ENCODE results near the gene CCSER1.
"Not testable (repeated sequence)": the region's sequence is repeated elsewhere in the genome, so short reads cannot be mapped to it uniquely, and the experiment has no call there.

The CCSER1 gene

GRCh38 chr4:90317785-90318184 lies 190.6 kb downstream of the CCSER1 start:
- Histone ChIP-seq H3K9me3 (ENCODE audit: control insufficient read depth, low read depth, low read length) (no peaks in the 10 kb centered on the region), H3K4me3 (ENCODE audit: low read length) (no peak overlapping the region), H3K27me3 (ENCODE audit: control insufficient read depth, insufficient read depth, low read length) (no peaks in the 10 kb centered on the region), H3K36me3 (ENCODE audit: control insufficient read depth, low read depth, low read length) (no peaks in the 10 kb centered on the region), H3K9ac (ENCODE audit: low read length) (no peak overlapping the region), H3K27ac (ENCODE audit: low read length) (no peak overlapping the region), H3K4me1 (ENCODE audit: control insufficient read depth, low read depth, low read length) (no peaks in the 10 kb centered on the region)

- Histone ChIP-seq H3K27me3 (ENCODE audit: control insufficient read depth, insufficient read depth, low read length) (no peaks in the 10 kb centered on the region), H3K9me3 (ENCODE audit: control insufficient read depth, low read depth, low read length) (no peaks in the 10 kb centered on the region), H3K4me3 (ENCODE audit: low read length) (no peak overlapping the region), H3K27ac (ENCODE audit: low read length) (no peak overlapping the region), H3K9ac (ENCODE audit: low read length) (no peak overlapping the region), H3K36me3 (ENCODE audit: control insufficient read depth, low read depth, low read length) (no peaks in the 10 kb centered on the region), H3K4me1 (ENCODE audit: control insufficient read depth, low read depth, low read length) (no peaks in the 10 kb centered on the region)
Measured at GRCh38 chr4:90318193-90318592, 191.0 kb downstream of the CCSER1 start.

- Histone ChIP-seq H3K9ac (ENCODE audit: low read length) (no peak overlapping the region), H3K36me3 (ENCODE audit: control insufficient read depth, low read depth, low read length) (no peaks in the 10 kb centered on the region), H3K27ac (ENCODE audit: low read length) (no peak overlapping the region), H3K27me3 (ENCODE audit: control insufficient read depth, insufficient read depth, low read length) (no peaks in the 10 kb centered on the region), H3K4me1 (ENCODE audit: control insufficient read depth, low read depth, low read length) (no peaks in the 10 kb centered on the region), H3K9me3 (ENCODE audit: control insufficient read depth, low read depth, low read length) (no peaks in the 10 kb centered on the region), H3K4me3 (ENCODE audit: low read length) (no peak overlapping the region)
Measured at GRCh38 chr4:90328558-90328957, 201.4 kb downstream of the CCSER1 start.

- H3K4me1 ChIP-seq (ENCODE audit: control insufficient read depth, low read depth, low read length): no peaks in the 10 kb centered on the region
- H3K9me3 ChIP-seq (ENCODE audit: control insufficient read depth, low read depth, low read length): no peaks in the 10 kb centered on the region
- no peaks in the 10 kb centered on the region for H3K36me3 ChIP-seq (ENCODE audit: control insufficient read depth, low read depth, low read length)
- H3K4me3 ChIP-seq (ENCODE audit: low read length): no peak overlapping the region
- no peaks in the 10 kb centered on the region for H3K27me3 ChIP-seq (ENCODE audit: control insufficient read depth, insufficient read depth, low read length)
- H3K9ac ChIP-seq (ENCODE audit: low read length): no peak overlapping the region
- H3K27ac ChIP-seq (ENCODE audit: low read length): no peak overlapping the region
Measured at GRCh38 chr4:90330546-90330945, 203.4 kb downstream of the CCSER1 start.

GRCh38 chr4:90345549-90346215 lies 218.5 kb downstream of the CCSER1 start:
- Histone ChIP-seq H3K4me1 (ENCODE audit: control insufficient read depth, low read depth, low read length) (no peaks in the 10 kb centered on the region), H3K27ac (ENCODE audit: low read length) (no peak overlapping the region), H3K36me3 (ENCODE audit: control insufficient read depth, low read depth, low read length) (no peaks in the 10 kb centered on the region), H3K9me3 (ENCODE audit: control insufficient read depth, low read depth, low read length) (no peaks in the 10 kb centered on the region), H3K9ac (ENCODE audit: low read length) (no peak overlapping the region), H3K4me3 (ENCODE audit: low read length) (no peak overlapping the region), H3K27me3 (ENCODE audit: control insufficient read depth, insufficient read depth, low read length) (no peaks in the 10 kb centered on the region)

GRCh38 chr4:90349636-90350035 lies 222.4 kb downstream of the CCSER1 start:
- H3K4me1 ChIP-seq (ENCODE audit: control insufficient read depth, low read depth, low read length): no peaks in the 10 kb centered on the region
- no peaks in the 10 kb centered on the region for H3K27me3 ChIP-seq (ENCODE audit: control insufficient read depth, insufficient read depth, low read length)
- no peaks in the 10 kb centered on the region for H3K9me3 ChIP-seq (ENCODE audit: control insufficient read depth, low read depth, low read length)
- no peak overlapping the region for H3K4me3 ChIP-seq (ENCODE audit: low read length)
- no peak overlapping the region for H3K9ac ChIP-seq (ENCODE audit: low read length)
- no peaks in the 10 kb centered on the region for H3K36me3 ChIP-seq (ENCODE audit: control insufficient read depth, low read depth, low read length)
- H3K27ac ChIP-seq (ENCODE audit: low read length): no peak overlapping the region

- H3K36me3 ChIP-seq (ENCODE audit: control insufficient read depth, low read depth, low read length): no peaks in the 10 kb centered on the region
- no peaks in the 10 kb centered on the region for H3K4me1 ChIP-seq (ENCODE audit: control insufficient read depth, low read depth, low read length)
- no peak overlapping the region for H3K27ac ChIP-seq (ENCODE audit: low read length)
- no peaks in the 10 kb centered on the region for H3K27me3 ChIP-seq (ENCODE audit: control insufficient read depth, insufficient read depth, low read length)
- no peak overlapping the region for H3K4me3 ChIP-seq (ENCODE audit: low read length)
- H3K9me3 ChIP-seq (ENCODE audit: control insufficient read depth, low read depth, low read length): no peaks in the 10 kb centered on the region
- H3K9ac ChIP-seq (ENCODE audit: low read length): no peak overlapping the region
Measured at GRCh38 chr4:90357117-90357710, 230.0 kb downstream of the CCSER1 start.

- no peaks in the 10 kb centered on the region for H3K9me3 ChIP-seq (ENCODE audit: control insufficient read depth, low read depth, low read length)
- H3K36me3 ChIP-seq (ENCODE audit: control insufficient read depth, low read depth, low read length): no peaks in the 10 kb centered on the region
- no peak overlapping the region for H3K4me3 ChIP-seq (ENCODE audit: low read length)
Measured at GRCh38 chr4:90375081-90375480, 247.9 kb downstream of the CCSER1 start.

GRCh38 chr4:90393215-90393614 lies 266.0 kb downstream of the CCSER1 start:
- no peaks in the 10 kb centered on the region for H3K9me3 ChIP-seq (ENCODE audit: control insufficient read depth, low read depth, low read length)
- H3K27ac ChIP-seq (ENCODE audit: low read length): no peak overlapping the region
- H3K9ac ChIP-seq (ENCODE audit: low read length): no peak overlapping the region
- no peaks in the 10 kb centered on the region for H3K36me3 ChIP-seq (ENCODE audit: control insufficient read depth, low read depth, low read length)
- no peaks in the 10 kb centered on the region for H3K27me3 ChIP-seq (ENCODE audit: control insufficient read depth, insufficient read depth, low read length)
- no peak overlapping the region for H3K4me3 ChIP-seq (ENCODE audit: low read length)
- no peaks in the 10 kb centered on the region for H3K4me1 ChIP-seq (ENCODE audit: control insufficient read depth, low read depth, low read length)

More at GRCh38 chr4:90375081-90375480, 247.9 kb downstream of the CCSER1 start:
- Histone ChIP-seq H3K4me1 (ENCODE audit: control insufficient read depth, low read depth, low read length) (no peaks in the 10 kb centered on the region), H3K9ac (ENCODE audit: low read length) (no peak overlapping the region), H3K27ac (ENCODE audit: low read length) (no peak overlapping the region), H3K27me3 (ENCODE audit: control insufficient read depth, insufficient read depth, low read length) (no peaks in the 10 kb centered on the region)

- no peaks in the 10 kb centered on the region for H3K4me1 ChIP-seq (ENCODE audit: control insufficient read depth, low read depth, low read length)
- no peaks in the 10 kb centered on the region for H3K9me3 ChIP-seq (ENCODE audit: control insufficient read depth, low read depth, low read length)
- H3K4me3 ChIP-seq (ENCODE audit: low read length): no peak overlapping the region
- H3K36me3 ChIP-seq (ENCODE audit: control insufficient read depth, low read depth, low read length): no peaks in the 10 kb centered on the region
- no peak overlapping the region for H3K27ac ChIP-seq (ENCODE audit: low read length)
- H3K9ac ChIP-seq (ENCODE audit: low read length): no peak overlapping the region
- no peaks in the 10 kb centered on the region for H3K27me3 ChIP-seq (ENCODE audit: control insufficient read depth, insufficient read depth, low read length)
Measured at GRCh38 chr4:90403781-90404180, 276.6 kb downstream of the CCSER1 start.

- H3K9ac ChIP-seq (ENCODE audit: low read length); H3K9me3 ChIP-seq (ENCODE audit: control insufficient read depth, low read depth, low read length); H3K36me3 ChIP-seq (ENCODE audit: control insufficient read depth, low read depth, low read length); H3K4me3 ChIP-seq (ENCODE audit: low read length); H3K4me1 ChIP-seq (ENCODE audit: control insufficient read depth, low read depth, low read length); H3K27me3 ChIP-seq (ENCODE audit: control insufficient read depth, insufficient read depth, low read length); H3K27ac ChIP-seq (ENCODE audit: low read length): not testable (repeated sequence)
Measured at GRCh38 chr4:90407897-90408296, 280.7 kb downstream of the CCSER1 start.

- H3K4me1 ChIP-seq (ENCODE audit: control insufficient read depth, low read depth, low read length); H3K4me3 ChIP-seq (ENCODE audit: low read length); H3K36me3 ChIP-seq (ENCODE audit: control insufficient read depth, low read depth, low read length); H3K27me3 ChIP-seq (ENCODE audit: control insufficient read depth, insufficient read depth, low read length); H3K27ac ChIP-seq (ENCODE audit: low read length); H3K9ac ChIP-seq (ENCODE audit: low read length); H3K9me3 ChIP-seq (ENCODE audit: control insufficient read depth, low read depth, low read length): not testable (repeated sequence)
Measured at GRCh38 chr4:90412786-90413185, 285.6 kb downstream of the CCSER1 start.
